Measurements from ENCODE around the gene LAMC1. TPM values are rescaled to one million over a fixed set of nuclear protein-coding genes. Genes with fewer than 3 reads are reported as not detected.
A peak's percentile ranks its signal among the peaks of the same experiment; 100 is the strongest.

The LAMC1 gene
- total and polyA plus RNA-seq, 2 donors (not counting 1 experiment from before 2014, with no cell fraction given) = 408 to 604 TPM

DNA sequence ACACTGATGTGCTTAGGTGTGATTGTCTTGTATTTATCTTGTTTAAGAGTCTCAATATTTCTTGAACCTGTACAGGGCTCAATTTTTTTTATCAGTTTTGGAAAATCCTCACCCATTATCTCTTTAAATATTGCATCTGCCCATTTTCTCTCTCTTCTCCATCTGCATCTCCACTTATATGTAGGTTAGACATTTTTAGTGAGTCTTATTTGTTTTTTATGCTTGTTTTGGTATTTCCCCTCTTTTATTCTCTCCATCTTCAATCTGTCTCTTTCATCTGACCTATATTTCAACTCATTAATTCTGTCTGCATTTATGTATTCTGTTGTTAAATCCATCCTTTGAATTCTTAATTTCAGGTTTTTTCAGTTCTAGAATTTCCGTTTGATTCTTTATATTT, 37.3 kb upstream of the LAMC1 start:
- no peak overlapping the region for H2AFZ ChIP-seq (ENCODE audit: low read length)
- TF ChIP-seq CTCF (conservative IDR thresholded peaks at IDR 0.05 in 1 of 2, IDR thresholded peaks at IDR 0.05 in 1 of 2; ENCODE audit: low read depth in 1 of 2, low read length in 2 of 2) (no peak), EZH2 (IDR thresholded peaks at IDR 0.05; ENCODE audit: low read length, missing control alignments) (no peak)
- DNase-seq (ENCODE audit: low read depth in 2 of 2) = no peak
- H3K27ac ChIP-seq (ENCODE audit: insufficient read depth, low read length) = no peak overlapping the region
- no peaks in the 10 kb centered on the region for H4K20me1 ChIP-seq (ENCODE audit: control insufficient read depth, extremely low read depth, insufficient read depth, low read length)
- no peak overlapping the region for H3K9ac ChIP-seq (ENCODE audit: insufficient read depth, low read length)
- peaks cover 8% of the 10 kb centered on the region for H3K4me1 ChIP-seq (ENCODE audit: control insufficient read depth, extremely low read depth, insufficient read depth, low read length)
- no peak overlapping the region for H3K4me3 ChIP-seq (replicated peaks in 1 of 4; ENCODE audit: control extremely low read depth in 1 of 4, insufficient read depth in 1 of 4, low read depth in 3 of 4, low read length in 4 of 4)
- no peaks in the 10 kb centered on the region for H3K27me3 ChIP-seq (ENCODE audit: control insufficient read depth, insufficient read depth, low read length)
- no peaks in the 10 kb centered on the region for H3K9me3 ChIP-seq (ENCODE audit: control insufficient read depth, insufficient read depth, low read depth, low read length)
- no peaks in the 10 kb centered on the region for H3K79me2 ChIP-seq (ENCODE audit: control insufficient read depth, insufficient read depth, low read length)
- H3K36me3 ChIP-seq (ENCODE audit: control insufficient read depth, insufficient read depth, low read length) = no peaks in the 10 kb centered on the region
- H3K4me2 ChIP-seq (ENCODE audit: extremely low read depth, insufficient read depth, low read length) = no peak overlapping the region

DNA sequence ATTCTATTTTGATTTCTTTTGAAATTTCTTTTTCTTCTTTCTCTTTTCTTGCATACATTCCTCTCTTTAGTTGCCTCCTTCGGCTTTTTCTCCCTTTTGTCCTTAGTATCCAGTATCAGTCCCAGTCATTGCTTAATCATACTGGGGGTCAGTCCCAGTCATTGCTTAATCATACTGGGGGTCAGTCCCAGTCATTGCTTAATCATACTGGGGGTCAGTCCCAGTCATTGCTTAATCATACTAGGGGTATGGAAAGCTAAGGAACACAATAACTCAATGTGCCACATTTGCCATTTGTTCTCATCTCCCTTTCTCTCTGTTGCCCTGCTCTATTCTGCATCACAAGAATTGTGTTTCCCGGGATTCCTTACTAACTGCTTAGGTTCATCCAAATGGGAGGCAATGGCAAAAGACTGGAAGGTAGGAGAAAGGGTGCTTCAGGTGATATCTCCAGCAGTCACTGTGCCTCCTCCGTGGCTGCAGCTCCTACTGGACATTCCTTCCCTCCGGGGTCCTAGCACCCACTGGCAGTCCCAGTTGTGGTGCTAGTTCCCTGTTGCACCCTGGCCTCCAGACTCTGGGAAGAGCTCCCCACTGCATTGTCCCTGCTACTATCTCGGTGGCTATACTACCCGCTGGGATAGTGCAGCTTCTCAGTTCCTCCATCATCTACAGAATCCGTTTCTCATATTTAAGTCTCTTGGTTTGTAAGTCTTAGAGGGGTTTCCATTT, 32.6 kb upstream of the LAMC1 start:
- Histone ChIP-seq H2AFZ (ENCODE audit: low read length) (no peak overlapping the region), H3K4me1 (ENCODE audit: control insufficient read depth, extremely low read depth, insufficient read depth, low read length) (peaks cover 8% of the 10 kb centered on the region), H3K9ac (ENCODE audit: insufficient read depth, low read length) (no peak overlapping the region), H3K4me2 (ENCODE audit: extremely low read depth, insufficient read depth, low read length) (peak overlapping the region; percentile 39), H3K36me3 (ENCODE audit: control insufficient read depth, insufficient read depth, low read length) (no peaks in the 10 kb centered on the region), H3K9me3 (ENCODE audit: control insufficient read depth, insufficient read depth, low read depth, low read length) (no peaks in the 10 kb centered on the region), H4K20me1 (ENCODE audit: control insufficient read depth, extremely low read depth, insufficient read depth, low read length) (no peaks in the 10 kb centered on the region), H3K27me3 (ENCODE audit: control insufficient read depth, insufficient read depth, low read length) (no peaks in the 10 kb centered on the region), H3K27ac (ENCODE audit: insufficient read depth, low read length) (no peak overlapping the region), H3K4me3 (replicated peaks in 1 of 4; ENCODE audit: control extremely low read depth in 1 of 4, insufficient read depth in 1 of 4, low read depth in 3 of 4, low read length in 4 of 4) (no peak overlapping the region), H3K79me2 (ENCODE audit: control insufficient read depth, insufficient read depth, low read length) (no peaks in the 10 kb centered on the region)
- peak; percentile 66 to 74 for DNase-seq (ENCODE audit: low read depth in 2 of 2)
- no peak for TF ChIP-seq CTCF (conservative IDR thresholded peaks at IDR 0.05 in 1 of 2, IDR thresholded peaks at IDR 0.05 in 1 of 2; ENCODE audit: low read depth in 1 of 2, low read length in 2 of 2)
- TF ChIP-seq EZH2 (IDR thresholded peaks at IDR 0.05; ENCODE audit: low read length, missing control alignments) = no peak

DNA sequence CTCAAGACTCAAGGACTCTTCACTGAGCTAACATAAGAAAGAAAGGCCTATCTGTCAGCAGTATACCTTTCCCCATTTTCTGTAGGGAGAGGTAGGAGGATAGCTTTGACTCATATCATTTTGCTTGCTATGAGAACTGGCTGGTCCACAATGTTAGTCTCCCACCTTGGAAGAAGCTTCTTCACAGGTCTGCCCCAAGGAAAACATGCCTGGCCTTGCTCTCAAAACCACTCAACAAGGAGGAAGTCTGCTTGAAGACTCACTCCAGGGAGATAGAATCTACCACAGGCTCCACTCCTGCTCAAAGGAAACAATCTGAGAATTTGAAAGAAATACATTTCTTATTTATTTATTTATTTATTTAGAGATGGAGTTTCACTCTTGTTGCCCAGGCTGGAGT, 29.5 kb upstream of the LAMC1 start:
- Histone ChIP-seq H3K27ac (ENCODE audit: insufficient read depth, low read length) (no peak overlapping the region), H3K4me3 (replicated peaks in 1 of 4; ENCODE audit: control extremely low read depth in 1 of 4, insufficient read depth in 1 of 4, low read depth in 3 of 4, low read length in 4 of 4) (no peak overlapping the region), H3K4me1 (ENCODE audit: control insufficient read depth, extremely low read depth, insufficient read depth, low read length) (peaks cover 8% of the 10 kb centered on the region), H3K27me3 (ENCODE audit: control insufficient read depth, insufficient read depth, low read length) (no peaks in the 10 kb centered on the region), H4K20me1 (ENCODE audit: control insufficient read depth, extremely low read depth, insufficient read depth, low read length) (no peaks in the 10 kb centered on the region), H2AFZ (ENCODE audit: low read length) (no peak overlapping the region), H3K79me2 (ENCODE audit: control insufficient read depth, insufficient read depth, low read length) (no peaks in the 10 kb centered on the region), H3K36me3 (ENCODE audit: control insufficient read depth, insufficient read depth, low read length) (no peaks in the 10 kb centered on the region), H3K4me2 (ENCODE audit: extremely low read depth, insufficient read depth, low read length) (no peak overlapping the region), H3K9me3 (ENCODE audit: control insufficient read depth, insufficient read depth, low read depth, low read length) (no peaks in the 10 kb centered on the region), H3K9ac (ENCODE audit: insufficient read depth, low read length) (no peak overlapping the region)
- no peak for DNase-seq (ENCODE audit: low read depth in 2 of 2)
- TF ChIP-seq EZH2 (IDR thresholded peaks at IDR 0.05; ENCODE audit: low read length, missing control alignments) = no peak
- TF ChIP-seq CTCF (conservative IDR thresholded peaks at IDR 0.05 in 1 of 2, IDR thresholded peaks at IDR 0.05 in 1 of 2; ENCODE audit: low read depth in 1 of 2, low read length in 2 of 2) = no peak

Measured in fibroblast of lung (primary cell).